H1 (cell line): ENCODE data around the gene MEIS2. TPM values are rescaled to one million over a fixed set of nuclear protein-coding genes. Genes with fewer than 3 reads are reported as not detected.

ENCODE experiments used
- CTCF ChIA-PET: fragments of 300-600 bp; sonication (Branson Sonifier 250); formaldehyde crosslinking; loops from one replicate; lab custom pipeline; 2021; ENCODE audit not compliant: partially characterized antibody; lab: Charles Lee
- POLR2A ChIA-PET: fragments of 300-600 bp; sonication (Branson Sonifier 250); formaldehyde crosslinking; loops from one replicate; lab custom pipeline; 2021; ENCODE audit warnings: inconsistent platforms; ENCODE audit not compliant: partially characterized antibody; lab: Charles Lee
- DNase-seq, 2 experiments: peaks; one replicate each; pipeline versions ENCODE4 v3.0.0 to v3.0.0-alpha.2; 2010 to 2022; ENCODE audit warnings: low spot score in 2 of 2, low read depth in 1 of 2, mixed read lengths in 1 of 2
- FAIRE-seq: peaks from 2 replicates; lab custom pipeline; 2011; peaks lifted over from hg19 to GRCh38; lab: Jason Lieb, UNC
- H2AFZ ChIP-seq: 2 replicates; pipeline ENCODE4 v1.8.1; 2012; ENCODE audit warnings: low read length, inconsistent platforms
- H2AK5ac ChIP-seq: 2 replicates; pipeline ENCODE4 v1.6.1; 2013; ENCODE audit warnings: low read depth, low read length
- H2BK120ac ChIP-seq: replicated peaks from 2 replicates; pipeline ENCODE3; 2013; ENCODE audit warnings: low read depth, low read length, inconsistent platforms
- H2BK12ac ChIP-seq: 2 replicates; pipeline ENCODE4 v1.6.1; 2013; ENCODE audit warnings: low read depth, low read length
- H2BK15ac ChIP-seq: 2 replicates; pipeline ENCODE4 v1.6.1; 2013; ENCODE audit warnings: low read length
- H2BK20ac ChIP-seq: 2 replicates; pipeline ENCODE4 v1.6.1; 2013; ENCODE audit warnings: low read length
- H2BK5ac ChIP-seq: 2 replicates; pipeline ENCODE4 v1.6.1; 2013; ENCODE audit warnings: low read depth, low read length
- H3K14ac ChIP-seq: 2 replicates; pipeline ENCODE4 v1.6.1; 2013; ENCODE audit warnings: inconsistent platforms; ENCODE audit not compliant: insufficient read length
- H3K18ac ChIP-seq: 2 replicates; pipeline ENCODE4 v1.6.1; 2013; ENCODE audit warnings: low read length; ENCODE audit errors: extremely low read depth
- H3K23ac ChIP-seq: 2 replicates; pipeline ENCODE4 v1.6.1; 2013; ENCODE audit warnings: inconsistent platforms; ENCODE audit not compliant: insufficient read length
- H3K23me2 ChIP-seq: 2 replicates; pipeline ENCODE4 v1.6.1; 2013; ENCODE audit warnings: low read depth, low read length
- H3K27ac ChIP-seq: 2 replicates; pipeline ENCODE4 v1.6.1; 2011; ENCODE audit warnings: low read depth, low read length, inconsistent platforms
- H3K27me3 ChIP-seq, 4 experiments: replicated peaks in 1 of 4; 1 replicate in 1 of 4; 2 replicates in 3 of 4; pipeline versions ENCODE4 v1.6.1 to v1.8.1; 2011 to 2013; ENCODE audit warnings: low read length in 3 of 4, mild to moderate bottlenecking in 3 of 4, inconsistent platforms in 2 of 4, mixed read lengths in 2 of 4, moderate library complexity in 1 of 4; ENCODE audit not compliant: control insufficient read depth in 3 of 4, insufficient read depth in 3 of 4; ENCODE audit errors: extremely low read depth in 1 of 4
- H3K36me3 ChIP-seq, 4 experiments: 2 replicates each; pipeline versions ENCODE4 v1.6.1 to v1.8.1; 2011 to 2013; ENCODE audit warnings: mild to moderate bottlenecking in 4 of 4, low read length in 3 of 4, moderate library complexity in 2 of 4, control low read depth in 1 of 4, inconsistent platforms in 1 of 4; ENCODE audit not compliant: insufficient read depth in 4 of 4, control insufficient read depth in 2 of 4
- H3K4ac ChIP-seq: replicated peaks from 2 replicates; pipeline ENCODE3; 2013; ENCODE audit warnings: low read length, low read depth, mixed read lengths, inconsistent platforms; ENCODE audit not compliant: insufficient read length
- H3K4me1 ChIP-seq, 4 experiments: replicated peaks in 1 of 4; 1 replicate in 1 of 4; 2 replicates in 3 of 4; pipeline versions ENCODE4 v1.6.1 to v1.8.1; 2011 to 2013; ENCODE audit warnings: low read length in 3 of 4, inconsistent platforms in 2 of 4, mixed read lengths in 1 of 4; ENCODE audit not compliant: insufficient read depth in 4 of 4, control insufficient read depth in 3 of 4
- H3K4me2 ChIP-seq, 2 experiments: 2 replicates each; pipeline versions ENCODE4 v1.6.1 to v1.8.1; 2011 to 2013; ENCODE audit warnings: low read depth in 2 of 2, low read length in 2 of 2, control low read depth in 1 of 2, inconsistent platforms in 1 of 2, mild to moderate bottlenecking in 1 of 2; ENCODE audit not compliant: insufficient read depth in 1 of 2
- H3K4me3 ChIP-seq, 4 experiments: fragments of 200-600, 300-600 bp in 1 of 4; sonication (generic), shearing (Covaris generic), sonication (Bioruptor Twin) in 1 of 4; 2 replicates each; pipeline versions ENCODE4 v1.5.1 to v1.8.1; 2011 to 2016; ENCODE audit warnings: low read length in 4 of 4, low read depth in 3 of 4, control low read depth in 2 of 4, inconsistent platforms in 2 of 4, mild to moderate bottlenecking in 2 of 4, mixed read lengths in 1 of 4, moderate library complexity in 1 of 4; ENCODE audit not compliant: insufficient read depth in 2 of 4; ENCODE audit errors: extremely low read depth in 1 of 4
- H3K56ac ChIP-seq: replicated peaks from 2 replicates; pipeline ENCODE3; 2013; ENCODE audit warnings: low read depth, mild to moderate bottlenecking, mixed read lengths, low read length, inconsistent platforms; ENCODE audit not compliant: insufficient read length
- H3K79me1 ChIP-seq: 2 replicates; pipeline ENCODE4 v1.6.1; 2013; ENCODE audit warnings: low read depth, low read length, control low read depth
- H3K79me2 ChIP-seq, 2 experiments: 2 replicates each; pipeline versions ENCODE4 v1.6.1 to v1.8.1; 2012 to 2013; ENCODE audit warnings: low read length in 2 of 2, mild to moderate bottlenecking in 2 of 2, inconsistent platforms in 1 of 2; ENCODE audit not compliant: insufficient read depth in 2 of 2, control insufficient read depth in 1 of 2
- H3K9ac ChIP-seq, 4 experiments: replicated peaks in 1 of 4; 1 replicate in 1 of 4; 2 replicates in 3 of 4; pipeline versions ENCODE4 v1.6.1 to v1.8.1; 2011 to 2013; ENCODE audit warnings: low read depth in 3 of 4, low read length in 3 of 4, control low read depth in 2 of 4, mild to moderate bottlenecking in 2 of 4, moderate library complexity in 2 of 4, inconsistent platforms in 1 of 4; ENCODE audit errors: extremely low read depth in 1 of 4
- H3K9me3 ChIP-seq, 2 experiments: 2 replicates each; pipeline versions ENCODE4 v1.6.1 to v1.8.1; 2012 to 2013; ENCODE audit warnings: mild to moderate bottlenecking in 2 of 2, moderate library complexity in 2 of 2, control low read depth in 1 of 2, inconsistent platforms in 1 of 2, low read depth in 1 of 2, low read length in 1 of 2, mixed read lengths in 1 of 2; ENCODE audit not compliant: insufficient read depth in 2 of 2
- H4K20me1 ChIP-seq, 2 experiments: replicated peaks in 1 of 2; 2 replicates each; pipeline versions ENCODE3 to v1.8.1; 2011 to 2013; ENCODE audit warnings: inconsistent platforms in 2 of 2, low read length in 2 of 2, mild to moderate bottlenecking in 1 of 2; ENCODE audit not compliant: insufficient read depth in 2 of 2, control insufficient read depth in 1 of 2
- H4K5ac ChIP-seq: 2 replicates; pipeline ENCODE4 v1.6.1; 2013; ENCODE audit warnings: low read length, low read depth, mixed read lengths, inconsistent platforms; ENCODE audit not compliant: insufficient read length
- H4K8ac ChIP-seq: 2 replicates; pipeline ENCODE4 v1.8.0; 2013; ENCODE audit warnings: mild to moderate bottlenecking, moderate library complexity, low read length, inconsistent platforms; ENCODE audit not compliant: insufficient read depth; ENCODE audit errors: extremely low read depth
- H4K91ac ChIP-seq: replicated peaks from 2 replicates; pipeline ENCODE3; 2013; ENCODE audit warnings: low read length, mixed read lengths, inconsistent platforms; ENCODE audit not compliant: insufficient read length
- CBX5 ChIP-seq: fragments of 300-800, 300-1000 bp; sonication (generic); IDR thresholded peaks from 2 replicates; pipeline ENCODE4 v1.7.1; 2016; ENCODE audit warnings: antibody characterized with exemption, low read length, low read depth
- CBX8 ChIP-seq: fragments of 300-800, 300-1000 bp; sonication (generic); IDR thresholded peaks from 2 replicates; pipeline ENCODE4 v1.7.1; 2016; ENCODE audit warnings: low read depth, low read length, borderline replicate concordance
- CREB1 ChIP-seq: IDR thresholded peaks from 2 replicates; pipeline ENCODE4 v1.6.1; 2012; ENCODE audit warnings: inconsistent platforms
- EGR1 ChIP-seq: IDR thresholded peaks from 2 replicates; pipeline ENCODE4 v1.6.1; 2011; ENCODE audit warnings: low read depth, low read length, borderline replicate concordance
- EZH2 ChIP-seq: fragments of 200-600 bp; sonication (generic); IDR thresholded peaks from 2 replicates; pipeline ENCODE4 v1.7.1; 2012; ENCODE audit warnings: low read depth, mild to moderate bottlenecking, moderate library complexity, low read length, inconsistent platforms; ENCODE audit not compliant: severe bottlenecking
- GABPA ChIP-seq: IDR thresholded peaks from 2 replicates; pipeline ENCODE4 v1.6.1; 2011; ENCODE audit warnings: mild to moderate bottlenecking, low read length, moderate library complexity, borderline replicate concordance; ENCODE audit not compliant: insufficient read depth
- GTF2F1 ChIP-seq: IDR thresholded peaks from 2 replicates; pipeline ENCODE4 v1.6.1; 2012; ENCODE audit warnings: low read depth, low read length, improper control_type of control experiment, borderline replicate concordance
- KDM1A ChIP-seq: fragments of 200-600, 300-600 bp; sonication (generic); IDR thresholded peaks from 2 replicates; pipeline ENCODE4 v1.7.1; 2016; ENCODE audit warnings: mild to moderate bottlenecking, low read length, borderline replicate concordance
- POLR2AphosphoS5 ChIP-seq: IDR thresholded peaks from 2 replicates; pipeline ENCODE4 v1.6.1; 2011; ENCODE audit warnings: low read depth, low read length
- RFX5 ChIP-seq: IDR thresholded peaks from 2 replicates; pipeline ENCODE4 v1.6.1; 2011; ENCODE audit warnings: low read depth, low read length, improper control_type of control experiment, borderline replicate concordance
- SIN3A ChIP-seq, 2 experiments: IDR thresholded peaks in 1 of 2; conservative IDR thresholded peaks in 1 of 2; 2 replicates each; pipeline ENCODE4 v1.6.1; 2011 to 2012; ENCODE audit warnings: low read length in 2 of 2, improper control_type of control experiment in 1 of 2, low read depth in 1 of 2, mild to moderate bottlenecking in 1 of 2
- SIRT6 ChIP-seq: IDR thresholded peaks from one replicate; pipeline ENCODE4 v1.7.1; 2012; ENCODE audit warnings: low read length, inconsistent platforms
- SIX5 ChIP-seq: IDR thresholded peaks from 2 replicates; pipeline ENCODE4 v1.6.1; 2011; ENCODE audit warnings: mild to moderate bottlenecking, low read depth, low read length
- SP1 ChIP-seq: IDR thresholded peaks from 2 replicates; pipeline ENCODE4 v1.6.1; 2011; ENCODE audit warnings: low read depth, low read length
- SRF ChIP-seq: IDR thresholded peaks from 2 replicates; pipeline ENCODE4 v1.6.1; 2011; ENCODE audit warnings: mild to moderate bottlenecking, low read depth, low read length, moderate library complexity
- TBP ChIP-seq: IDR thresholded peaks from 2 replicates; pipeline ENCODE4 v1.6.1; 2011; ENCODE audit warnings: low read depth, low read length, improper control_type of control experiment
- WGBS, 2 experiments: shearing (Covaris generic) in 1 of 2; methylation state at CpG; one replicate each; pipeline versions ENCODE4 v1.1.6 to v1.1.7; 2013 to 2015; ENCODE audit warnings: low lambda C conversion rate in 2 of 2, mixed read lengths in 2 of 2, inconsistent platforms in 1 of 2, low coverage in 1 of 2, missing lambda C conversion rate in 1 of 2; ENCODE audit not compliant: insufficient replicate concordance in 2 of 2, insufficient coverage in 1 of 2, insufficient read length in 1 of 2; ENCODE audit errors: extremely low coverage in 1 of 2, missing lambda C conversion rate in 1 of 2; 5-methylcytosine and 5-hydroxymethylcytosine counted together
- polyA plus RNA-seq, 7 experiments: library from polyadenylated mRNA; depleted of rRNA in 3 of 7; stranded (reverse) in 5 of 7; unstranded in 2 of 7; fragments of >200 nt in 5 of 7; fragments of 200-250 nt in 2 of 7; gene quantifications; 1 replicate in 5 of 7; 2 replicates in 1 of 7; 4 replicates in 1 of 7; pipeline versions ENCODE4 v1.2.1 to v1.2.3, GENCODE V29; 2011 to 2013; ENCODE audit warnings: missing spikeins in 2 of 7, mixed read lengths in 2 of 7
- total RNA-seq: library from RNA; stranded (reverse); fragmentation: NEBNext Ultra II Directional; extraction: Animal tissue kit (Norgen Biotek cat#: 25700); gene quantifications from 2 replicates; pipeline ENCODE4 v1.2.1, GENCODE V29; 2021

Gene MEIS2
- total and polyA plus RNA-seq, 2 of the 8 experiments (the other 6 are each of a cell fraction or from before 2014, with no cell fraction given): 0.22 to 1.2 TPM

- H2BK120ac ChIP-seq: no peak overlapping the region
- no peak for DNase-seq
- H3K9me3 ChIP-seq: no peaks in the 10 kb centered on the region
- no peak overlapping the region for H3K23ac ChIP-seq
- no peaks in the 10 kb centered on the region for H3K79me2 ChIP-seq
- H3K56ac ChIP-seq: no peak overlapping the region
- H3K27ac ChIP-seq: no peak overlapping the region
- H2BK15ac ChIP-seq: no peak overlapping the region
- H3K23me2 ChIP-seq: no peaks in the 10 kb centered on the region
- H3K14ac ChIP-seq: no peak overlapping the region
- TF ChIP-seq CREB1 (no peak), SIRT6 (no peak), SIN3A (conservative IDR thresholded peaks at IDR 0.05 in 1 of 2, IDR thresholded peaks at IDR 0.05 in 1 of 2; ENCODE audit: low read depth in 1 of 2, low read length in 2 of 2) (no peak), CBX8 (no peak), GABPA (no peak), POLR2AphosphoS5 (no peak), EGR1 (no peak), GTF2F1 (no peak), SP1 (no peak), CBX5 (no peak), SRF (no peak), KDM1A (no peak), RFX5 (no peak), TBP (no peak), EZH2 (no peak), SIX5 (no peak)
- no peak overlapping the region for H2BK5ac ChIP-seq
- no peak overlapping the region for H3K18ac ChIP-seq
- no peaks in the 10 kb centered on the region for H3K36me3 ChIP-seq
- H3K4ac ChIP-seq: no peak overlapping the region
- H2AK5ac ChIP-seq: no peak overlapping the region
- no peaks in the 10 kb centered on the region for H3K4me1 ChIP-seq
- H3K9ac ChIP-seq: no peak overlapping the region
- POLR2A ChIA-PET: no interaction called here
- no peak overlapping the region for H3K4me3 ChIP-seq
- H3K79me1 ChIP-seq: no peaks in the 10 kb centered on the region
- FAIRE-seq: no peak
- H3K4me2 ChIP-seq: no peak overlapping the region
- no peaks in the 10 kb centered on the region for H4K20me1 ChIP-seq
- no peaks in the 10 kb centered on the region for H3K27me3 ChIP-seq
- H4K91ac ChIP-seq: no peak overlapping the region
- no peak overlapping the region for H2BK20ac ChIP-seq
- no peak overlapping the region for H4K5ac ChIP-seq
- CTCF ChIA-PET: no interaction called here
- no peak overlapping the region for H4K8ac ChIP-seq
- H2AFZ ChIP-seq: no peak overlapping the region
- 81% methylated on average over 3 of the region's 3 CpGs; no CpG with 5 or more reads in 1 of the 2 experiments for whole genome bisulfite sequencing, 2 experiments
- no peak overlapping the region for H2BK12ac ChIP-seq
Measured at GRCh38 chr15:36931434-36931833, 168.9 kb downstream of the MEIS2 start.
